Vagina (tissue), 2 donors: ENCODE data around the gene TMEM203. TPM values are rescaled to one million over a fixed set of nuclear protein-coding genes. Genes with fewer than 3 reads are reported as not detected.

Experiments
- DNase-seq, 2 donors: peaks; one replicate each; pipeline ENCODE4 v3.0.0-alpha.2; 2017; ENCODE audit errors: extremely low spot score in 2 of 2
- H3K27ac ChIP-seq: fragments of 200-600 bp; sonication (generic); one replicate; pipeline ENCODE4 v1.5.1; 2019
- H3K27me3 ChIP-seq: fragments of 200-600 bp; sonication (generic); one replicate; pipeline ENCODE4 v1.5.1; 2019
- H3K36me3 ChIP-seq, 2 donors: fragments of 200-600 bp; sonication (generic); one replicate each; pipeline ENCODE4 v1.5.1; 2017 to 2019
- H3K4me1 ChIP-seq: fragments of 200-600 bp; sonication (generic); one replicate; pipeline ENCODE4 v1.5.1; 2019
- H3K4me3 ChIP-seq, 2 donors: fragments of 200-600 bp; sonication (generic); 1 replicate in 1 of 2; 2 replicates in 1 of 2; pipeline ENCODE4 v1.5.1; 2016 to 2019
- H3K9me3 ChIP-seq: fragments of 200-600 bp; sonication (generic); one replicate; pipeline ENCODE4 v1.5.1; 2019
- POLR2A ChIP-seq, 2 donors: fragments of 450-650 bp; IDR thresholded peaks; one replicate each; pipeline ENCODE4 v1.6.1; 2017; ENCODE audit warnings: antibody characterized with exemption in 2 of 2, mild to moderate bottlenecking in 2 of 2, moderate library complexity in 2 of 2
- POLR2AphosphoS5 ChIP-seq, 2 donors: sonication (generic); formaldehyde crosslinking; IDR thresholded peaks; one replicate each; pipeline ENCODE4 v1.9.0; 2017; ENCODE audit warnings: antibody characterized with exemption in 2 of 2, mild to moderate bottlenecking in 2 of 2, low read depth in 1 of 2; ENCODE audit not compliant: insufficient read depth in 1 of 2
- intact Hi-C: fragments of 100-400 bp; cut with DNase I; formaldehyde crosslinking; loops from one replicate; pipeline ENCODE4 v1.15.1; 2023
- total RNA-seq: library from RNA; depleted of rRNA; stranded (reverse); fragments of >200 nt; gene quantifications from one replicate; pipeline ENCODE4 v1.2.3, GENCODE V29; 2016
- TF ChIP-seq, protein P1 (sequence below), 3 experiments: fragments of 450-650 bp in 2 of 3; fragments of 200-600 bp in 1 of 3; sonication (generic) in 1 of 3; IDR thresholded peaks; one replicate each; pipeline ENCODE4 v1.5.1; 2017 to 2019; ENCODE audit warnings: antibody characterized with exemption in 3 of 3, mild to moderate bottlenecking in 2 of 3, moderate library complexity in 2 of 3

The TMEM203 gene
- total RNA-seq, 1 donor from 2014 or later, result 24.6 TPM

DNA sequence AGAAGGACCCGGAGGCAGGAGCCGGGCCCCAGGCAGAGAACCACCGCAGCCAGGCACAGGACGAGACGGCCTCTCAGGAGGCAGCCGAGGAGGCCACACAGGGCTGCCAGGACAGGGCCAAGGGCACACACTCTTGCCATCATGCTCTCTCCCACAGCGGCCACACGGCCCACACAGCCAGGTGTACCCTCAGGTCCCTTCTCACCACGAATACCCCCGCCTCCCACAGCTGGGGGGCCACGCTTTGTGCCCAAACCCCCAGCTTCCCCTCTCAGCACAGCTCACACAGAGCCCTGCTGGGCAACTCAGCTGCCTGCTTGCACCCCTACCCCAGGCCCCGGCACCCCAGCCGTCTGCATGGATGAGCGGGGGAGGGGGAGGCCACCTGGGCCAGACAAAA lies 11.7 kb downstream of the TMEM203 start:
- no peaks in the 10 kb centered on the region for H3K9me3 ChIP-seq
- intact Hi-C loops, result loop anchor here (5.0 kb wide), 1 partner anchor 34 kb away; the partner anchor contains the start of genes CYSRT1 and RNF224
- no peak overlapping the region for H3K4me3 ChIP-seq
- H3K27ac ChIP-seq, result no peak overlapping the region
- H3K27me3 ChIP-seq, result no peaks in the 10 kb centered on the region
- H3K4me1 ChIP-seq, result peaks cover 69% of the 10 kb centered on the region
- TF ChIP-seq POLR2AphosphoS5 (IDR thresholded peaks at IDR 0.05; ENCODE audit: insufficient read depth in 1 of 2, low read depth in 1 of 2), result no peak
- TF ChIP-seq, protein P1, sequence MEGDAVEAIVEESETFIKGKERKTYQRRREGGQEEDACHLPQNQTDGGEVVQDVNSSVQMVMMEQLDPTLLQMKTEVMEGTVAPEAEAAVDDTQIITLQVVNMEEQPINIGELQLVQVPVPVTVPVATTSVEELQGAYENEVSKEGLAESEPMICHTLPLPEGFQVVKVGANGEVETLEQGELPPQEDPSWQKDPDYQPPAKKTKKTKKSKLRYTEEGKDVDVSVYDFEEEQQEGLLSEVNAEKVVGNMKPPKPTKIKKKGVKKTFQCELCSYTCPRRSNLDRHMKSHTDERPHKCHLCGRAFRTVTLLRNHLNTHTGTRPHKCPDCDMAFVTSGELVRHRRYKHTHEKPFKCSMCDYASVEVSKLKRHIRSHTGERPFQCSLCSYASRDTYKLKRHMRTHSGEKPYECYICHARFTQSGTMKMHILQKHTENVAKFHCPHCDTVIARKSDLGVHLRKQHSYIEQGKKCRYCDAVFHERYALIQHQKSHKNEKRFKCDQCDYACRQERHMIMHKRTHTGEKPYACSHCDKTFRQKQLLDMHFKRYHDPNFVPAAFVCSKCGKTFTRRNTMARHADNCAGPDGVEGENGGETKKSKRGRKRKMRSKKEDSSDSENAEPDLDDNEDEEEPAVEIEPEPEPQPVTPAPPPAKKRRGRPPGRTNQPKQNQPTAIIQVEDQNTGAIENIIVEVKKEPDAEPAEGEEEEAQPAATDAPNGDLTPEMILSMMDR (IDR thresholded peaks at IDR 0.05), result no peak
- TF ChIP-seq POLR2A (IDR thresholded peaks at IDR 0.05), result no peak
- DNase-seq, result no peak
- H3K36me3 ChIP-seq, result peaks cover 0 to 10% of the 10 kb centered on the region in 2 donors

DNA sequence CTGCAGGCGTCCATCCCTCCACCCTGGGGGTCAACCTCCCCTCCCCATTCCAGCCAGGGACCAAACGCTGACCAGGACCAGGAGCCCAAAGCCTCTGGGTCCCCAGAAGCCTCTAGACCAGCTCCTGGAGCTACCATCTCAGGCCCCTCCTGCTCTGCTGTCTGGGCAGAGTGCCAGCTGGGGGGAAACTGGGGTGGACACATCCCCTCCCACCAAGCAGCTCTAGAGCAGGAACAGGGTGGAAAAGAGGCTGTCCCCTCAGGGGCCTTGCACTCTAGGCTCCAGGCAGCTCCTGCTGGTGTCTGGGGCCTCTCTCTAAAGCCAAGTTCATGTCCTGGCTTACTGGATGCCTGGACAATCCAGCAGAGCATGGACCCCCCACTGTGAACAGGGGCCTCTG lies 12.6 kb downstream of the TMEM203 start:
- peaks cover 61% of the 10 kb centered on the region for H3K4me1 ChIP-seq
- TF ChIP-seq POLR2A (IDR thresholded peaks at IDR 0.05), result no peak
- TF ChIP-seq, protein P1 (IDR thresholded peaks at IDR 0.05), result no peak
- no peak for TF ChIP-seq POLR2AphosphoS5 (IDR thresholded peaks at IDR 0.05; ENCODE audit: insufficient read depth in 1 of 2, low read depth in 1 of 2)
- no peaks in the 10 kb centered on the region for H3K9me3 ChIP-seq
- peaks cover 0 to 10% of the 10 kb centered on the region in 2 donors for H3K36me3 ChIP-seq
- no peaks in the 10 kb centered on the region for H3K27me3 ChIP-seq
- H3K4me3 ChIP-seq, result no peak overlapping the region
- intact Hi-C loops, result loop anchor here (5.0 kb wide), 1 partner anchor 34 kb away; the partner anchor contains the start of genes CYSRT1 and RNF224
- H3K27ac ChIP-seq, result no peak overlapping the region
- DNase-seq, result no peak

DNA sequence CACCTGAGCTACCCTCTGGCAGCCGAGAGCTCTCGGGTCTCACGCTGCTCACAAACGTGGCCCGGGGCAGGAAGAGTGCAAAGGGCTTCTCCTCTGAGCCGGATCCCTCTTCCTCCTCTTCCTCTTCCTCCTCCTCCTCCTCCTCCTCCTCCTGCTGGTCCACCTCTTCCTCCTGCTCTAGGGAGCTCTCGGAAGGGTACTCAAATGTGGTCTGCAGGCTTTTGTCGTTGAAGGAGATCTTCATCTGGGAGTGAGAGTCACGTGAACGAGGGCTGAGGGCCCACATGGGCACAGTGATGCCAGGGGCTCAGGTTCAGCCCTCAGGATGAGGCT lies 13.0 kb downstream of the TMEM203 start:
- intact Hi-C loops, result loop anchor here (5.0 kb wide), 1 partner anchor 35 kb away; the partner anchor contains the start of genes CYSRT1 and RNF224
- no peak overlapping the region for H3K4me3 ChIP-seq
- H3K27me3 ChIP-seq, result no peaks in the 10 kb centered on the region
- TF ChIP-seq POLR2AphosphoS5 (IDR thresholded peaks at IDR 0.05; ENCODE audit: insufficient read depth in 1 of 2, low read depth in 1 of 2) (no peak), POLR2A (IDR thresholded peaks at IDR 0.05) (no peak)
- TF ChIP-seq, protein P1 (IDR thresholded peaks at IDR 0.05), result no peak
- H3K36me3 ChIP-seq, result peaks cover 0 to 10% of the 10 kb centered on the region in 2 donors
- DNase-seq, result no peak
- peaks cover 61% of the 10 kb centered on the region for H3K4me1 ChIP-seq
- H3K27ac ChIP-seq, result no peak overlapping the region
- H3K9me3 ChIP-seq, result no peaks in the 10 kb centered on the region

DNA sequence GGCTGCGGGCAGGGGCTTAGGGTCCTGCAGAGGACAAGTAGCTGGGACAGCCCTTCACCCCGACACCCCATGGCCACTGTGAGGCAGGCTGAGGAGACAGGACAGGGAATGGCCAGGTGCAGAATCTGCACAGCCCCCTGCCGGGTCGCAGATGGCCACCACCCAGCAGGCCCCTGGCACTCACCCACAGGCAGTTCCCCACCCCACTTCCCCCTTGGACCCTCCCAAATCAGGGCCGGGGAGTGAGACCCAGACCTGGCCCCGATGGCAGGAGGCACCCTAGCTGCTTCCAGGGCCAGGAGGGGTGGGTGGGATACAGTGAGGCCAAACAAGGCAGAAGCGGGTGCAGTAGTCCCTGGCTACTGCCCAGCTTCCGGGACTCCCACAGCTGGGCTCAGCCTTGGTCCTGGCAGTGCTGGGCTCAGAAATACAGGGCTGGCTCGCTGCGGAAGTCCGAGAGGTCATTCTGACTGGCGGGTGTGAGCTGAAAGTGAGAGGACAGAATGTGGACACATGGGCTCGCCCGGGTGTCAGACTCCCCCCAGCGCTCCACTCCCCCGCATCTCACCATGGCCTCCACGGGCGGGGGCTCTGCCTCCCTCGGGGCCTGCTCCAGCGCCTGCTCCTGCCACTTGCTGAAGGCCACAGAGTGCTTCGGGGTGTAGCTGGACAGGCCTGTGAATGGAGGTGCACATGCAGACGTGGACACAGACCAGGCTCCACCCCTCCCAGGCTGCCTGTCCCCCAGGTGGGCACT lies 13.6 kb downstream of the TMEM203 start:
- no peak overlapping the region for H3K4me3 ChIP-seq
- intact Hi-C loops, result loop anchor here (5.0 kb wide), 1 partner anchor 35 kb away; the partner anchor contains the start of genes CYSRT1 and RNF224
- no peaks in the 10 kb centered on the region for H3K27me3 ChIP-seq
- peaks cover 0 to 10% of the 10 kb centered on the region in 2 donors for H3K36me3 ChIP-seq
- DNase-seq, result no peak
- H3K4me1 ChIP-seq, result peaks cover 61% of the 10 kb centered on the region
- TF ChIP-seq POLR2AphosphoS5 (IDR thresholded peaks at IDR 0.05; ENCODE audit: insufficient read depth in 1 of 2, low read depth in 1 of 2) (no peak), POLR2A (IDR thresholded peaks at IDR 0.05) (no peak)
- TF ChIP-seq, protein P1 (IDR thresholded peaks at IDR 0.05), result no peak
- H3K27ac ChIP-seq, result no peak overlapping the region
- no peaks in the 10 kb centered on the region for H3K9me3 ChIP-seq

DNA sequence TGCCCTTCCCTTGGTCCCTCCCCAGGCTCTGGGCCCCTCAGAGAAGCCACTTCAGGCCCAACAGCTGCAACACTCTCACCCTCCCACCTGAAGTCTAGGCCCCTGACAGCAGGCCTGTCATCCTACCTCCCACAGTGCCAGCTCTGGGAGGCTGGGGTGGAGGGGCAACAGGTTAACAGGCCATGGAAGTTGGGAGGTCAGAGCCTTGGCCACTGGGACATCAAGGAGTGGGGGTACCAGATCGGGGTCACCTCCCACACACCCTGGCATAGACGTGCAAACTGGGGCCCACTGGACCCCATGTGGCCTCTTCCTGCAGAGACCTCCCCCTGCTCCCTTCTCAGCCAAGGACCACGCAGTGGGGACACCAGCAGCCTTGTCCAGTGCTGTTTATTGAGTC lies 14.2 kb downstream of the TMEM203 start:
- no peaks in the 10 kb centered on the region for H3K9me3 ChIP-seq
- H3K27me3 ChIP-seq, result no peaks in the 10 kb centered on the region
- intact Hi-C loops, result loop anchor here (5.0 kb wide), 1 partner anchor 36 kb away; the partner anchor contains the start of genes CYSRT1 and RNF224
- TF ChIP-seq, protein P1 (IDR thresholded peaks at IDR 0.05), result no peak
- TF ChIP-seq POLR2A (IDR thresholded peaks at IDR 0.05), result no peak
- H3K4me1 ChIP-seq, result peaks cover 61% of the 10 kb centered on the region
- no peak overlapping the region for H3K4me3 ChIP-seq
- no peak for DNase-seq
- H3K36me3 ChIP-seq, result peaks cover 0 to 10% of the 10 kb centered on the region in 2 donors
- no peak overlapping the region for H3K27ac ChIP-seq
